ENCODE measurements around the gene MIDN.

GRCh38 chr19:1308718-1309117, 60.3 kb downstream of the MIDN start:
- TF ChIP-seq POLR2A (IDR thresholded peaks at IDR 0.05; ENCODE audit: low read length) (no peak), GATA1 (IDR thresholded peaks at IDR 0.05; ENCODE audit: low read depth, low read length) (no peak)
